Keratinocyte (primary cell): ENCODE results near the gene RCAN2. TPM values are rescaled to one million over a fixed set of nuclear protein-coding genes. Genes with fewer than 3 reads are reported as not detected.

Experiments
- DNase-seq: peaks from one replicate; pipeline ENCODE4 v3.0.0-alpha.2; 2011; ENCODE audit warnings: low read depth, missing footprints, low spot score
- FAIRE-seq: peaks from 2 replicates; lab custom pipeline; 2011; peaks lifted over from hg19 to GRCh38; lab: Jason Lieb, UNC
- H2AFZ ChIP-seq: 2 replicates; pipeline ENCODE4 v1.6.0; 2012; ENCODE audit warnings: low read length, control low read depth, inconsistent platforms; ENCODE audit not compliant: control insufficient read depth
- H3K27ac ChIP-seq: 2 replicates; pipeline ENCODE4 v1.5.1; 2011; ENCODE audit warnings: low read length; ENCODE audit not compliant: control insufficient read depth, insufficient read depth
- H3K27me3 ChIP-seq: 3 replicates; pipeline ENCODE4 v1.6.0; 2011; ENCODE audit warnings: low read length; ENCODE audit not compliant: control insufficient read depth, insufficient read depth; ENCODE audit errors: extremely low read depth
- H3K36me3 ChIP-seq, 2 experiments: 2 replicates in 1 of 2; 3 replicates in 1 of 2; pipeline ENCODE4 v1.5.1; 2011; ENCODE audit warnings: low read length in 2 of 2, mild to moderate bottlenecking in 1 of 2; ENCODE audit not compliant: control insufficient read depth in 2 of 2, insufficient read depth in 2 of 2; ENCODE audit errors: extremely low read depth in 1 of 2
- H3K4me1 ChIP-seq: 3 replicates; pipeline ENCODE4 v1.5.1; 2011; ENCODE audit warnings: low read length; ENCODE audit not compliant: control insufficient read depth, insufficient read depth; ENCODE audit errors: extremely low read depth
- H3K4me2 ChIP-seq: 3 replicates; pipeline ENCODE4 v1.6.0; 2011; ENCODE audit warnings: low read depth, low read length; ENCODE audit not compliant: control insufficient read depth, insufficient read depth; ENCODE audit errors: extremely low read depth
- H3K4me3 ChIP-seq, 3 experiments: fragments of 200-600 bp in 1 of 3; sonication (generic) in 1 of 3; 2 replicates in 2 of 3; 3 replicates in 1 of 3; pipeline ENCODE4 v1.5.1; 2011 to 2016; ENCODE audit warnings: low read length in 3 of 3, mild to moderate bottlenecking in 3 of 3, control low read depth in 2 of 3, inconsistent platforms in 1 of 3, low read depth in 1 of 3, mixed read lengths in 1 of 3, mixed run types in 1 of 3, moderate library complexity in 1 of 3; ENCODE audit not compliant: control insufficient read depth in 2 of 3, insufficient read depth in 2 of 3; ENCODE audit errors: extremely low read depth in 1 of 3
- H3K79me2 ChIP-seq: 2 replicates; pipeline ENCODE4 v1.6.0; 2012; ENCODE audit warnings: low read length; ENCODE audit not compliant: control insufficient read depth, insufficient read depth
- H3K9ac ChIP-seq: 3 replicates; pipeline ENCODE4 v1.6.0; 2011; ENCODE audit warnings: low read length; ENCODE audit not compliant: control insufficient read depth, insufficient read depth; ENCODE audit errors: extremely low read depth
- H3K9me1 ChIP-seq: 3 replicates; pipeline ENCODE4 v1.6.0; 2011; ENCODE audit warnings: low read length; ENCODE audit not compliant: control insufficient read depth, insufficient read depth; ENCODE audit errors: extremely low read depth
- H3K9me3 ChIP-seq: 2 replicates; pipeline ENCODE4 v1.5.1; 2012; ENCODE audit warnings: low read depth, low read length; ENCODE audit not compliant: control insufficient read depth
- H4K20me1 ChIP-seq: 3 replicates; pipeline ENCODE4 v1.6.0; 2011; ENCODE audit warnings: low read length; ENCODE audit not compliant: control insufficient read depth, insufficient read depth; ENCODE audit errors: extremely low read depth
- CTCF ChIP-seq, 3 experiments: IDR thresholded peaks in 1 of 3; conservative IDR thresholded peaks in 1 of 3; optimal IDR thresholded peaks in 1 of 3; 2 replicates in 2 of 3; 3 replicates in 1 of 3; pipeline versions ENCODE3 to v1.5.1; 2011; ENCODE audit warnings: low read length in 3 of 3, mild to moderate bottlenecking in 3 of 3, moderate library complexity in 2 of 3, control low read depth in 1 of 3, inconsistent platforms in 1 of 3; ENCODE audit not compliant: insufficient read depth in 2 of 3; ENCODE audit errors: extremely low read depth in 1 of 3
- EZH2 ChIP-seq: IDR thresholded peaks from one replicate; pipeline ENCODE4 v1.6.1; 2012; ENCODE audit warnings: inconsistent platforms, mild to moderate bottlenecking, low read length, moderate library complexity
- dilution Hi-C: fragments of 300-500 bp; cut with MboI; formaldehyde crosslinking; loops from one replicate; pipeline ENCODE4 v1.7.0; 2020; ENCODE audit warnings: low sequenced_read_pairs; ENCODE audit not compliant: extremely low pct_ligation_motif_present
- polyA plus RNA-seq, 5 experiments: library from polyadenylated mRNA; depleted of rRNA in 3 of 5; stranded (reverse) in 3 of 5; stranded (forward) in 1 of 5; unstranded in 1 of 5; fragments of >200 nt; gene quantifications; 1 replicate in 1 of 5; 2 replicates in 3 of 5; 3 replicates in 1 of 5; pipeline versions ENCODE4 v1.2.1 to v1.2.3, GENCODE V29; 2011 to 2012; ENCODE audit warnings: missing spikeins in 2 of 5, low read depth in 1 of 5, low replicate concordance in 1 of 5

The RCAN2 gene
- polyA plus RNA-seq, 1 donor (not counting 4 experiments of a cell fraction or from before 2014, with no cell fraction given): not detected

- no peak for TF ChIP-seq CTCF (optimal IDR thresholded peaks at IDR 0.05 in 1 of 3, IDR thresholded peaks at IDR 0.05 in 1 of 3, conservative IDR thresholded peaks at IDR 0.05 in 1 of 3; ENCODE audit: extremely low read depth in 1 of 3, insufficient read depth in 2 of 3, low read length in 3 of 3)
- no peak for TF ChIP-seq EZH2
Measured at GRCh38 chr6:46357591-46357990, 133.7 kb downstream of the RCAN2 start.

GRCh38 chr6:46356543-46356942, 134.7 kb downstream of the RCAN2 start:
- H3K4me3 ChIP-seq: no peak overlapping the region
- H3K4me1 ChIP-seq: no peaks in the 10 kb centered on the region
- no peaks in the 10 kb centered on the region for H3K9me3 ChIP-seq
- no peaks in the 10 kb centered on the region for H3K36me3 ChIP-seq
- H3K27me3 ChIP-seq: no peaks in the 10 kb centered on the region
- H3K79me2 ChIP-seq: no peaks in the 10 kb centered on the region
- no peak overlapping the region for H3K9ac ChIP-seq
- TF ChIP-seq EZH2: no peak
- TF ChIP-seq CTCF (optimal IDR thresholded peaks at IDR 0.05 in 1 of 3, IDR thresholded peaks at IDR 0.05 in 1 of 3, conservative IDR thresholded peaks at IDR 0.05 in 1 of 3; ENCODE audit: extremely low read depth in 1 of 3, insufficient read depth in 2 of 3, low read length in 3 of 3): no peak
- H3K27ac ChIP-seq: no peak overlapping the region
- H3K4me2 ChIP-seq: no peak overlapping the region
- dilution Hi-C loops: no loop called here
- FAIRE-seq (no peak), DNase-seq (no peak)
- H4K20me1 ChIP-seq: no peaks in the 10 kb centered on the region
- no peak overlapping the region for H2AFZ ChIP-seq
- no peaks in the 10 kb centered on the region for H3K9me1 ChIP-seq

More at GRCh38 chr6:46357591-46357990, 133.7 kb downstream of the RCAN2 start:
- no peaks in the 10 kb centered on the region for H4K20me1 ChIP-seq
- dilution Hi-C loops: no loop called here
- no peaks in the 10 kb centered on the region for H3K9me1 ChIP-seq
- no peaks in the 10 kb centered on the region for H3K27me3 ChIP-seq
- H3K27ac ChIP-seq: no peak overlapping the region
- no peak overlapping the region for H3K9ac ChIP-seq
- no peaks in the 10 kb centered on the region for H3K36me3 ChIP-seq
- no peak for DNase-seq
- H3K4me1 ChIP-seq: no peaks in the 10 kb centered on the region
- no peak for FAIRE-seq
- H3K79me2 ChIP-seq: no peaks in the 10 kb centered on the region
- no peak overlapping the region for H3K4me3 ChIP-seq
- no peaks in the 10 kb centered on the region for H3K9me3 ChIP-seq
- H3K4me2 ChIP-seq: no peak overlapping the region
- no peak overlapping the region for H2AFZ ChIP-seq
